ENCODE results near the gene RHBDF2. TPM values are rescaled to one million over a fixed set of nuclear protein-coding genes. Genes with fewer than 3 reads are reported as not detected.
A peak's percentile ranks its signal among the peaks of the same experiment; 100 is the strongest.
"Not testable (repeated sequence)": the region's sequence is repeated elsewhere in the genome, so short reads cannot be mapped to it uniquely, and the experiment has no call there.

The RHBDF2 gene
- total RNA-seq, 1 experiment from 2014 or later, result 46.5 TPM

DNA sequence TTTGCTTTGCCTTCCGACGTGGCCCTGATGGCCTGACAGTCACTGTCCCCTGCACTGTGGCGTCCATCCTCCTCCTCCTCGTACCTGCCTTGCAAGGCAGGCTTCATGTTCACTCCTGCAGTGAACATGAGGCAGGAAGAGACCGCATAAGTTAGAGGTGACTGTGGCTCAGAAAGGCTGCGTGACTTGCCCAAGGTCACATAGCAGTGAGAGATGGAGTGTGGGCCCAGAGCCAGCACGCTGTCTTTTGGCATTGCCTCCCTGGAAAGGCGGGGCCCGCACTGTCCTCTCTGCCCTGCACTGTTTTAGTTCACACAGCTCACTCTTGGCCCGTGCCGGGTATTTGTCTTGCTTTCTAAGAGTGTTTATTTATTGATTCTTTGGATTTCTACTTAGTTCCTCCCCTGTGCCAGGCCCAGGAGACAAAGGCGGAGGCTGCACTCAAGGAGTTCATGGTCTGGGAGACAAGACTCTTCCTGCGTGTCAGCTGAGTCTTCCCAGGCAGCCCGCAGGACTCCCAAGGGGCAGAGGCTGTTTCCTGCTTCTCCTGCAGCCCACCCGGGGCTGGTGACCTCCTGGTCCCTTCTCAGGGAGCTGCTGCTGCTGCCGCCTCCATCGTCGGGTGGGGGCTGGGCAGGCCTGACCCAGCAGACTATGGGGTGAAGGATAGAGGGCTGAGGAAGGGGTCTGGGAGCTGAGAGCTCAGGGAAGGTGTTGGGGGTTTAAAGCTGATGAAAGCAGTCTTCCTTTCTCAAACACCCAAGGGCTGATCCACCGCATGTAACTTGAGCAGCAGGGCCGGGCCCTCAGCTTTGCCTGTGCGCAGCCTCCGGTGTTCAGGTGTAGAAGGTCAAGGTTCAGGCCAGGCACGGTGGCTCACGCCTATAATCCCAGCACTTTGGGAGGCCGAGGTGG, 23.6 kb upstream of the RHBDF2 start:
- DNase-seq (ENCODE audit: low spot score), result no peak

- peak; percentile 79 for DNase-seq (ENCODE audit: low spot score)
These were observed 22.1 kb upstream of the RHBDF2 start for GRCh38 chr17:76523084-76524037.

- not testable (repeated sequence) for DNase-seq (ENCODE audit: low spot score)
These were observed 20.5 kb upstream of the RHBDF2 start for GRCh38 chr17:76521683-76522082.

DNA sequence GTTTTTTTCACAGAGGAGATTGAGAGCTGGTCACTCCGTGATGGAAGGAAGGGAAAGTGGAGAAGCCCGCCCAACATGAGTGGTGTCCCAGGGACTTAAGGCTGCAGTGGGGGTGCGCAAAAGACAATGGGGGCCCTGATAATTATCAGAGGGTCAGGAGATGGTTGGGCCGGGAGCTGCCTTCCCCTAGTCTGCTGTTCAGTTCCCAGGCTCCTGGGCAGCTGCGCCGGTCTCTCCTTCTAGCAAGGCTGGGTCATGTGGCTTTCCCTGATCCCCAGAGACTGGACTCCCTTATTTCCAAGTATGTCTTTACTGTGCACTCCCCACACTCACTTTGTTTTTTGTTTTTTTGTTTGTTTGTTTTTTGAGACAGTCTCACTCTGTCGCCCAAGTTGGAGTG, 20.0 kb upstream of the RHBDF2 start:
- no peak for DNase-seq (ENCODE audit: low spot score)

DNA sequence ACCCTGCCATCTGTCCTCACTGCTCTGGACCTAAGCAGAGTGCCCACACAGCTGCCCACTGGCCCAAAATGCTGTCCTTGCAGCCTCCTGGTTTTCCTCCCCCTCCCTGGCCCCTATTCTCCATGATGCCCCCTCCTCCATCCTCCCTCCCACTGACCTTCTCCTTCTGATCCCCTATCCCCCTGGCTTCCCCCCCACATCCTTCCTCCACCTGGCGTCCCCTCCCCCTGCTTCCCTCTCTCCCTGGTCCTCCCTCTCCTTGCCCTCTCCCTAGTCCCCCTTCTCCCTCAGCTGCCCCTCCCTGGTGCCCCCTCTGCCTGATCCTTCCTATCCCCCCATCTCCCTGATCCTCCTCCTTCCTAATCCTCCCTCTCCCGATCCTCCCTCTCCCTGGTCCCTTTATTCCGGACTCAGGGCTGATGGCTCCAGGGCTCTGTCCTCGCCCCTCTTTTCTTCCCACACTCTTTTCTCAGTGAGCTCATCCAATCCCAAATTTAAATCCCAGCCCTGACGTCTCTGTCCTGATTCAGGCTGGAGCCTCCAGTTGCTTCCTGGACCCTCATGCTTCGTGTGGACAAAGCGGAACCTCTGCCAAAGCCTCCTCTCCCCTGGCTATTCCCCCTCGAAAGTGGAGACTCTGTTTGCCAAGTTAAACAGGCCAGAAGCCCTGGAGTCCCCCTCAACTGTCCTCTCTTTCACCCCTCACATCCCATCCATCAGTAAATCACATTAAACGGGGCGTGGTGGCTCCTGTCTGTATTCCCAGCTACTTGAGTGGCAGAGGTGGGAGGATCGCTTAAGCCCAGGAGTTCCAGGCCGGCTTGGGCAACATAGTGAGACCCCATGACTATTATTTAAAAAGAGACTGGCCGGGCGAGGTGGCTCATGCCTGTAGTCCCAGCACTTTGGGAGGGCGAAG, 18.1 kb upstream of the RHBDF2 start:
- no peak for DNase-seq (ENCODE audit: low spot score)

- no peak for DNase-seq (ENCODE audit: low spot score)
These were observed 16.4 kb upstream of the RHBDF2 start for GRCh38 chr17:76517638-76518038.

DNA sequence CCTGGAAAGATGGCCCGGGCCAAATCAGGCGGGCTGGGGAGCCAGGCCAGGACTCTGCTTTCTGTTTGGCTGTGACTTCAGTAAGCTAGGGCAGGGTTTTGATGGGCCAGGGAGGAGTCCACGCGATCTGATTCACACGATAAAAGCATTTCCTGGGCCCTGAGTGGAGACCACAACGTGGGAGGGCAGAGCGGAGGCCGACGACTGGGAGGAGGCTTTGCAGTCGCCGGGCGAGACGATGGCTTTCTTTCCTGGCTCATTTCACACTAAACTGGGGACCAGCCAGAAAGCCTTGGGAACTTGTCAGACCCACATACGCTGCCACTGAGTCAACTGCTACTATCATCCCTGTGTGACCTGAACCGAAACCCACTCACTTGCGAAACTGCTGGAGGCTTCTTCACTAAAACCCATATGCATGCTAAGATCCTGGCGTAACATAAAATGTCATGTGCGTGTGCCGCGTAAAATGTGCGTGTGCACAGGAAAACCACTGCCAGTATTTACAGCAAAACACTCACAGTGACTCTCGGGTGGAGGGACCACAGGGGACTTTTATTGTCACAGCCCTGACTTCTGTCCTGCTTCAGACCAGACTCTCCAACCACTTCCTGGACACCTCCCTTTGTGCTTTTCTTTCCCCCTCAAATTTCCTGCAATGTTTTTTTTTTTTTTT, 14.2 kb upstream of the RHBDF2 start:
- DNase-seq (ENCODE audit: low spot score), result no peak

DNA sequence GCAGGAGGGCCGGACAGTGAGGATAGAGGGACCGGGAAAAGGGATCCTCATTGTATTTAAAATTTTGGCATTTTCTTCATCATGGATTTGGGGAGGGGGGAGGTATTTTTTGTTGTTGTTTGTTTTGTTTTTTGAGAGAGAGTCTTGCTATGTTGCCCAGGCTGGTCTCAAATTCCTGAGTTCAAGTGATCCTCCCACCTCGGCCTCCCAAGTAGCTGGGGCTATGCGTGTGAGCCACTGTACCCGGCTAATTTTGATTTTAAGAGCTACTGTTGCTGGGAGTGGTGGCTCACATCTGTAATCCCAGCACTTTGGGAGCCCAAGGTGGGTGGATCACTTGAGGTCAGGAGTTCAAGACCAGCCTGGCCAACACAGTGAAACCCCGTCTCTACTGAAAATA, 13.1 kb upstream of the RHBDF2 start:
- not testable (repeated sequence) for DNase-seq (ENCODE audit: low spot score)

DNA sequence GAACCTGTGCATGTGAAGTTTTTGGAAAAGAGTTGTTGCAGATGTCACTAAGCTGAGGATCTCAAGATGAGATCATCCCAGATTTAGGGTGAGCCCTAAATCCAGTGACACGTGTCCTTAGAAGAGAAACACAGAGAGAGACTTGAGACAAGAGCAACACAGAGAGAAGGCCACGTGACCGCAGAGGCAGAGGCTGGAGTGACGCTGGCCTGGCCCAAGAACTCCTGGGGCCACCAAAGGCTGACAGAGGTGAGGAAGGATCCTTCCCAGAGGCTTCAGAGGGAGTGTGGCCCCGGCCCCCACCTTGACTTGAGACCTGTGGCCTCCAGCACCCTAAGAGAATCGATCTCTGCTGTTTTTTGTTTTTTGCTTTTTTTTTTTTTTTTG, 12.1 kb upstream of the RHBDF2 start:
- DNase-seq (ENCODE audit: low spot score), result no peak

DNA sequence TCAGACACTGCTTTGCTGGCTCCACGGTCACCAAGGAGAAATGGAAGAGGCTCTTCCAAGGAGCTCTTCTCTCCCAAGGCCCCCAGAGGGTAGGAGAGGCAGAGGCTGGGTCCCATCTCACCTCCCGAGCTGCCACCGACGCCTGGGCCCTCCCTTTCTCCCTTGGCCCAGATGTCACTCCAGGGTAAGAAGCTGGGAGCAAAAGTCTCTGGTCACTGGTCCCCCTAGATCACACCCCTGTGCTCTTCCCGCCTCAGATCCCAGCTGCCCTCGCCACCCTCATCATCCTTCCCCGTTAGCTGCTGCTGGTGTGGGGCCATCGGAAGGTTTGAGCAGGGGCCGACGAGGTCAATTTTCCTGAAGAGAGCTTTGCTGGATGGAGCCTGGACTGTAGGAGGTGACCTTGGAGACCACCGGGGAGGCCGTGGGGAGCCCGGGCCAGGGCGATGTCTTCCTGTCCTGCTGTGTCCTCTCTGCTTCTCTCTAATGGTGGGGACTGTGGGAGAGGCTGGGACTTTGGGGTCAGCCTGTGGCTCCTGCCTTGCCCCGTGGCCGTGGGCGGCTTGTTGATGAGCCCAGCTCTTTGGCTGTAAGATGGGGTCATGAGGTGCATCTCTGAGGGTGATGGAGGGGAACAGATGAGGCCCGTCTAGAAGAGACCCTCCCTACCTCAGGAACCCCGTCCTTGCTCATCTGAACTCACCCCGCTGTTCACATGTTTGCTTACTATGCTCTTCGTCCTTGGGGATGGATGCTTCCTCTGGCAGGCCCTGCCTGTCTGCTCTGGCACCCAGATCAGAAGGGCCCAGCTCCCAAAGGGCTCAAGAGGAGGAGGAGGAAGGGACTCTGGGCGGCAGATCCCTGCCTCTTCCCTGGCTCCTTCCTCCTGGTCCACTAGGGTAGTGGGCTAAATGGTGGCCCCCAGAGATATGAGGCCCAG, 11.4 kb upstream of the RHBDF2 start:
- DNase-seq (ENCODE audit: low spot score), result no peak

DNA sequence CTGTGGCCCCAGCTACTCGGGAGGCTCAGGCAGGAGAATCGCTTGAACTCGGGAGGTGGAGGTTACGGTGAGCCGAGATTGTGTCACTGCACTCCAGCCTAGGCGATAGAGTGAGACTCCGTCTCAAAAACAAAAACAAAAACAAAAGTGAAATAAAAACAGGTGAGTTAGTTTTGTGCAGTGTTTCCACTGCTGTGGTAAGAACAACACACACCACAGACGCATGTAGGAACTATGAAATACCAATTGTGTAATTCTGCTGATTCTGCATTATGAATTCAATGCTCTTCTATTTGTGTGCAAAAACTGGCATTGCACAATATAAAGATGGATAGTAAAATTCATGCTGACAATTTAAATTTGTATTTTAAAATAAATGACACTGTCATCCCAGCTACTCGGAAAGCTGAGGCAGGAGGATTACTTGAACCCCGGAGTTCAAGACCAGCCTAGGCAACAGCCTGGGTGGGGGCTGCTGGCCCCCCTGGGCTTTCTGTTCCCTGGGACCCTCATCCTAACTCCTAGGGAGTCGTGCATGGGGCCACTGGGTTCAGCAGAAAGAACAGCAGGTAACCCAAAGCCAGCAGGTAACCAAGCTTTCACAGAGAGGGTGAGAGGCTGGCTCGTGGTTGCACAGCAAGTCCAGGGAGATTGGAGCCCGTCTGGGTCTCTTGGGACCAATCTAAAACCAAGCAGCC, 10.6 kb upstream of the RHBDF2 start:
- no peak for DNase-seq (ENCODE audit: low spot score)

DNA sequence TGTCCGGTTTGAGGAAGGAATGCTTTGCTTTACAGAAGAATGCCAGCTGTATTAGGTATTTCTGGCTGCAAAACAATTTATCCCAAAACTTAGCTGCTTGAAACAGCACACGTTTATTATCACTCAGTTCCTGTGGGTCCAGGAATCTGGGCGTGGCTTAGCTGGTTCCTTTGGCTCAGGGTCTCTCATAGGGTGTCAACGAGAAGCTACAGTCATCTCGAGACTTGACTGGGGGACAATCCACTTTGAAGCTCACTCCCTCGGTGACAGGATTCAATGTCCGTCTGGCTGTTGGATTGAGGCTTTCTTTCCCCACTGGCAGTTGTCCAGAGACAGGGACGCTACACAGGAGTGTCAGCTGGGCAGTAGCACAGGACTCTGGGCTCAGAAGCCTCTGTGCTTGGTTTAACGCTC, 9.6 kb upstream of the RHBDF2 start:
- DNase-seq (ENCODE audit: low spot score), result no peak

- DNase-seq (ENCODE audit: low spot score), result not testable (repeated sequence)
These were observed 7.3 kb upstream of the RHBDF2 start for GRCh38 chr17:76508472-76509063.

- peak; percentile 87 for DNase-seq (ENCODE audit: low spot score)
These were observed 5.5 kb upstream of the RHBDF2 start for GRCh38 chr17:76506408-76507345.

- DNase-seq (ENCODE audit: low spot score), result no peak
These were observed 2.9 kb upstream of the RHBDF2 start for GRCh38 chr17:76504117-76504516.

DNA sequence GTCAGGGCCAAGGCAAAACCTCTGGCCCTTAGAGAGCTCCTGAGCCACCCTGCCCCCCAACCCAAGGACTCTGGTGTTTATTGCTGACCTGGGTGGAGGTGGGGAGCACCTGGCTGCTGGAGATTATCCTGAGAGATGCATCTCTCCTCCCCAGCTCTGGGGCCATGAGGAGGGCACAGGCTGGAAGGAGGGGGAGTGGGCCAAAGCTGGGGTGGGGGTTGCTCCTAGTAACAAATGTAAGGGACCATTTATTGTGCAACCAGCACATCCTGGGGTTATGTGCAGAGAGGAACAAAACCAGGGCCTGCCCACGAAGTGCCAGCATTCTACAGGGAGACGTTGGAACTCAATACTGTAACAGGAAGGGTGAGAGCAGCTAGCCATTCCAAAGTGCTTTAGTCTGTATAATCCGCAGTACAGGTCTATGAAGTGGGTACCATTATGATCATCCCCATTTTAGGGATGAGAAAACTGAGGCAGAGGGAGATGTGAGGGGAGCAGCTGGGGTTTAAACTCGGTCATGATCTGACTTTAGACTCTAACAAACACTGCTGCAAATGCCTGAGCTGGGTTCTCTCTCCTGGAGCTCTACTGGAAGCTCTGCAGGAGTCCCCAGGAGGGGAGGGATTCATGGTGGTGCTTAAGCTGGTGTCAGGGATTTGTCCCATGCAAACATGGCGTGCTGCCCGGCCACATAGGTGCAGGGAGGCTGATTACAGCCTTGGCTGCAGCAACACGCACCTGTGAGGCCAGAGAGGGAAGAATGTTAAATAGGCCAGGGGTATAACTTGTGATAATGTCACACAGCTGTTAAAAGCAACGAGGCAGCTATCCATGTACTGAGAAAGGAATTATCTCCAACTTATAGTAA, 1.4 kb upstream of the RHBDF2 start:
- no peak for DNase-seq (ENCODE audit: low spot score)
